Inferior parietal cortex (tissue), 1 donor: Measurements from ENCODE around the gene HCRT.
A peak's percentile ranks its signal among the peaks of the same experiment; 100 is the strongest.
"Not testable (repeated sequence)": the region's sequence is repeated elsewhere in the genome, so short reads cannot be mapped to it uniquely, and the experiment has no call there.

Experiments
- DNase-seq: peaks from one replicate; pipeline ENCODE4 v3.0.0-alpha.2; 2016; ENCODE audit errors: extremely low spot score

Gene HCRT

GRCh38 chr17:42184713-42185620, at the start of gene HCRT:
HCRT (minus strand) TSS chr17:42185452; CDS start chr17:42185365, 87 bp downstream.
- DNase-seq: no peak

GRCh38 chr17:42233994-42234393, 48.7 kb upstream of the HCRT start:
- no peak for DNase-seq

- DNase-seq: no peak
Observed at GRCh38 chr17:42233156-42233555, 47.9 kb upstream of the HCRT start.

- no peak for DNase-seq
Observed at GRCh38 chr17:42230225-42230624, 45.0 kb upstream of the HCRT start.

GRCh38 chr17:42227849-42228700, 42.8 kb upstream of the HCRT start:
- no peak for DNase-seq

GRCh38 chr17:42225646-42226045, 40.4 kb upstream of the HCRT start:
- no peak for DNase-seq

GRCh38 chr17:42224651-42225050, 39.4 kb upstream of the HCRT start:
- no peak for DNase-seq

GRCh38 chr17:42221886-42222745, 36.9 kb upstream of the HCRT start:
- DNase-seq: peak; percentile 23

- DNase-seq: not testable (repeated sequence)
Observed at GRCh38 chr17:42219280-42219679, 34.0 kb upstream of the HCRT start.

- DNase-seq: no peak
Observed at GRCh38 chr17:42214156-42214555, 28.9 kb upstream of the HCRT start.

GRCh38 chr17:42212382-42212781, 27.1 kb upstream of the HCRT start:
- no peak for DNase-seq

GRCh38 chr17:42211921-42212341, 26.7 kb upstream of the HCRT start:
- peak; percentile 67 for DNase-seq

- DNase-seq: no peak
Observed at GRCh38 chr17:42210046-42210445, 24.8 kb upstream of the HCRT start.

GRCh38 chr17:42206153-42206612, 20.9 kb upstream of the HCRT start:
- DNase-seq: not testable (repeated sequence)

GRCh38 chr17:42203354-42203753, 18.1 kb upstream of the HCRT start:
- DNase-seq: no peak

- DNase-seq: no peak
Observed at GRCh38 chr17:42202696-42203095, 17.4 kb upstream of the HCRT start.

GRCh38 chr17:42202159-42202558, 16.9 kb upstream of the HCRT start:
- no peak for DNase-seq

GRCh38 chr17:42201458-42201772, 16.2 kb upstream of the HCRT start:
- DNase-seq: no peak

- DNase-seq: no peak
Observed at GRCh38 chr17:42200706-42201457, 15.6 kb upstream of the HCRT start.

- DNase-seq: no peak
Observed at GRCh38 chr17:42199416-42200011, 14.3 kb upstream of the HCRT start.

- DNase-seq: no peak
Observed at GRCh38 chr17:42198897-42199296, 13.6 kb upstream of the HCRT start.
